Limb (tissue), 2 donors: ENCODE data around the gene CYTH1.

Experiments used
- DNase-seq, 2 donors: peaks; one replicate each; pipeline ENCODE4 v3.0.0-alpha.2; 2016; ENCODE audit errors: extremely low spot score in 2 of 2

The CYTH1 gene, protein sequence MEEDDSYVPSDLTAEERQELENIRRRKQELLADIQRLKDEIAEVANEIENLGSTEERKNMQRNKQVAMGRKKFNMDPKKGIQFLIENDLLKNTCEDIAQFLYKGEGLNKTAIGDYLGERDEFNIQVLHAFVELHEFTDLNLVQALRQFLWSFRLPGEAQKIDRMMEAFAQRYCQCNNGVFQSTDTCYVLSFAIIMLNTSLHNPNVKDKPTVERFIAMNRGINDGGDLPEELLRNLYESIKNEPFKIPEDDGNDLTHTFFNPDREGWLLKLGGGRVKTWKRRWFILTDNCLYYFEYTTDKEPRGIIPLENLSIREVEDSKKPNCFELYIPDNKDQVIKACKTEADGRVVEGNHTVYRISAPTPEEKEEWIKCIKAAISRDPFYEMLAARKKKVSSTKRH

DNA sequence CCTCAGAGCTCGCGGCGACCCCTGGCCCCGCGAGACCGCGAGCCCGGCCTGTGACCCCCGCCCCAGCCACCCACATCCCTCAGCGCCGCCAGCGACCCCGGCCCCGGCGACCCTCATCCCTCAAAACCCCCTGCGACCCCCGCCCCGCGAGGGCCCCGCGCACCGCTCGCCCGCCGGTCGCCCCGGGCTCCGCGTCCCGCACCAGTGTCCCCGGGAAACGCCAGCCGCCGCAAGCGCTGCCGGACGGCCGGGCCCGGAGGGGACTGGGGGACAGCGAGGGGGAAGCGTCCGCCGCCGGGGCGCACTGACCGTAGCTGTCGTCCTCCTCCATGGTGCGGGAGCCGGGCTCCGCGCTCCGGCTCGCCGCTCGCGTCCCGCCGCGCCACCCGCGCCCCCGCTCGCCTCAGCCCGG, at the start of gene CYTH1:
TSS of gene CYTH1 (minus strand) at position 381 of the 412 bp plus-strand sequence. CDS start at position 331, 50 bp downstream.
- no peak for DNase-seq

DNA sequence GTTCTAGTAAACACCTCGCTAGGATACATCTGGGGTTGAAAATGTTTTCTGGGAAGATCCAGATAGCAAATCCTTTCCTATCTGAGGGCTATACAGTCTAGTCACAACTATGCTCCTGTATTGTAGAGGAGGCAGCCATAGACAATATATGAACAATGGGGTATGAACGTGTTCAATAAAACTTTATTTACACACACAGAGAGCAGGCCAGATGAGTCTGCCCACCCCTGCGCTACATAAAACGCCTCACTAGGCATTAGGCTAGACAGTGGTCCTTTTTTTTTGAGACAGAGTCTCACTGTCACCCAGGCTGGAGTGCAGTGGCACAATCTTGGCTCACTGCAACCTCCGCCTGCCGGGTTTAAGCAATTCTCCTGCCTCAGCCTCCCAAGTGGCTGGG, 47.4 kb upstream of the CYTH1 start:
- no peak for DNase-seq

DNA sequence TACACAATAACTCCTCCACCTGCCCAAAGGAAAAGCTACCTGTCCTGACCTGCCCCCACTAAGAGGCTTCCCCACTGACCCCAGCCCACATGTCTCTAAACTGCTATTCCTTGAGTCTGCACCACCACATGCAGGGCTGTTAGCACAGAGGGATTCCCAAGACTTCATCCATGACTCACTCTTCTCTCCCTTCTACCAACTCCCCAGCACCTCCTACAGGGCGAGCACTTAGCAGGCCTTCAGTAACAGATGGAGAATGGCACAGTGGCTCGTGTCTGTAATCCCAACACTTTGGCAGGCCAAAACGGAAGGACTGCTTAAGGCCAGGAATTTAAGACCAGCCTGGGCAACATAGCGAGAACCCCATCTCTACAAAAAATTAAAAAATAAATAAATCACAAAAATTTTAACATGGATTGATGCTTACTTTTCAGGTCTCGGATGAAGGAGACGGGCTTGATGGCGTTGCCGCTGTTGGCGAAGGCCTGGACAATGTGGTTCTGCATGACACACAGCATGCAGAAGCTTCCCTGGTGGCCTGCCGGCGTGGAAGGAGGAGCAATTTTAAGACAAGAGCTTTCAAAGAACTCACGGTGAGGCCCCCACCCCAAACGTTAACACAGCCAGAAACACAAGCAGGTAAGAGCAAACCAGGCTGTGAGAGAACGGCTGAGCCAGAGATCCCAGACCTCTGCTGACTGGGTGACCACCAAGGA, 46.6 kb upstream of the CYTH1 start:
- no peak for DNase-seq

DNA sequence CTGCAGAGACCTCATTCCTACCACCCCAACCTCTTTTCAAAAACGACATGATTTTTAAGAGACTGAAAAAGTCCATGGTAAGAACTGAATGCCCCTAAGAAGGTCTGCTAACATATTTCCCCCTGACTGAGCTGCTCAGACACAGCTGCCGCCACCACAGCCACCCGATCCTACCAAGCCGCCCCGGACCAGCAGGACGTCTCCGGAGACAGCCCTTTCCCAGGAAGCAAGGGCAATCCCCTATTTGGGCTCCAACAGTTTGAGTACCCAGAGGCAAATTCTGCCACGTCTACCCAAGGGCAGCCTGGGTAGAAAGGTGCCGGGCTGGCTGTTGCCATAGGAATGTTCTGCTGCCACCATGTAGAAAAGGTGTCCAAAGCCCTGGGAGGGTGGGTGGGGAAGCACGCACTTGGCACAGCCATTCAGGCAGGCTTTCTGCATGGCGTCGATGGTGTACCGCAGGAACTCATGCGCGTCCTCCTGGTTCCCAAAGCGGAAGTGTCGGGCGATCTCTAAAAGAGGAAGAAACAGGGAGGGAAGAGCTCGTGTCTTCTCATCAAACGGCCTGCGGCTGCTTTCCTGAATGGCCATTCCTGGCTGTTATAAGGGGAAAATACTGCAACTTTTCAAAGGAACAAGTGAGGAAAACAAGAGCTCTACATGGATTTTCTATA, 44.9 kb upstream of the CYTH1 start:
- no peak for DNase-seq

DNA sequence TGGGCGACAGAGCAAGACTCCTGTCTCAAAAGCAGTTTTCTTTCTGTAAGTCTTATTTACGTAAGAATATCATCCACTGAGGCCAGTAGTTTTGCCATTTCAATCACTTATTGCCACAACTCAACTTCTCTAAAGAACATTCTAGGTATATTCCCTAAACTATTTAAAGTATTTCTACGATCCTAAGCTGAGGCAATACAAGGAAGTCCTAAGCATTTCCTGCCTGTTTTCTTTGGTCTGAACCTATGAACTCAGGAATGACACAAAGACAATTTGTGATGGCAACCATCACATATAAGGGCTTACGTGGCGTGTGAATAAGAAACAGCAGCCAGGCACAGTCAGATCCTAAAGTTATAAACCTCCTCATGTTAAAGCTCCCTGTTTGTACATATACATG, 44.3 kb upstream of the CYTH1 start:
- no peak for DNase-seq

DNA sequence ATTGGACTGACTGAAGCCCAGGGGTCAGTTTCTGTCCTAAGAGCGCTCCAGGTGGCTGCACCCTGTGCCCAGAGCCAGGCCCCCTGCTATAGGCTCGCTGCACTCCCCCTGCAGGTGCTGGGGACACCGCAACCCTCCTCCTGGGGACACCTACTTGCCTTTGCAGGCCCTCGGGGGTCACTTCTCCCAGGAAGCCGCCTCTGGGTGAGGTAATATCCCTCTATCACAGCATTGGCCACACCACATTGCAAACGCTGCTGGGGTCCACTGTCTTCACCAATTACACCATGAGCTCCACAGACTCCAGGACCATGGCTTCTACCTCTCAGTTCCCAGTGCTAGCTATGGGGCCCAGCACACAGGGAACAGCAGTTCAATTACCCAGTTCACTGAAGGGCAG, 43.6 kb upstream of the CYTH1 start:
- DNase-seq: no peak

DNA sequence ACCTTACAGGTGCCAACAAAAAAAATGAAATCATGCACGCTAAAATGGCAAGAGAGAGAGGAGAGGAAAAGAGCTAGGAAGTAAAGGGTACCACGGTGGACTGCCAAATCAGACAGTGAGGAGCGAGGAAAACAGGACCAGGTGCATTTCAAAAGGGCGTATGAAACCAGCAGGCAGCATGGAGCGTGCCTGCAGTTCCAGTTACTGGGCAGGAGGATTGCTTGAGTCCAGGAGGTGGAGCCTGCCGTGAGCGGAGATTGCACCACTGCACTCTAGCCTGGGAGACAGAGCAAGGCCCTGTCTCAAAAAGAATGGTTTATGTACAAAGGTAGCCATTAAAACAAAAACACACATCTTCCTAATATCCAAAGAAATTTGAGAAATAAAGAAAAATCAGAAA, 42.2 kb upstream of the CYTH1 start:
- no peak for DNase-seq

DNA sequence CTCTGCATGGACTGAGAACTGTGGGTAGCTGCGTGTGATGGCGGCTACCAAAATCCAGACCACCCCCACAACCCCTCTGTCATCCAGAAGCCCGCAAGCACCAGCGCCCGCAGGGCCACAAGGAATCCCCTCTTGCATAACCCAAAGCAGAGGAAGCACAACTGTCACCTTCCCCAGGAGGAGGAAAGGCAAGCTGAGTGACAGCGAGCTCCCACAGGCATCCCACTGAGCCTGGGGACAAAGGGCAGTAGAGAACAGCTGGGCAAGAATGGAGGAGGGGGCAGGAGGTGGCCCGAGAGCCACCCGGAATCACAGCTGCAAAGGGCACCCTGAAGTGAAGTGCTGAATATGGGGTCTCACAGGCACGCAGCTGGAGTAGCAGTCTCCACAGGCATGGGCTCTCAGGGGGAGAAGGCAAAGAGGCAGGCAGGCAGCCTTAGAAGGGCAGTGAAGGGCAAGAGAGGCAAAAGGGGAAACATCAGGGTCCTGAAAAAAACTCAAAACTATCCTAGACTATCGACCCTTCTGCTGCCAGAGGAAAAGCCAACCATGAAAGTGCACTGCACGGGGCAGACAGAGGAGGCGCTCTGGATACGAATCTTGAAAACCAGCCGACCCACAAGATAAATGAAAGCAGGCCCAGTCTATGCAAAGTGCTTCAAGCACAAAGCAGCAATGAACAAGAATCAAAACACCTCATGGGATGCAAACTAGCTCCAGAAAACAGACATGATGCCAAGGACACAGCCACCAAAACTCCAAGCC, 41.4 kb upstream of the CYTH1 start:
- no peak for DNase-seq

DNA sequence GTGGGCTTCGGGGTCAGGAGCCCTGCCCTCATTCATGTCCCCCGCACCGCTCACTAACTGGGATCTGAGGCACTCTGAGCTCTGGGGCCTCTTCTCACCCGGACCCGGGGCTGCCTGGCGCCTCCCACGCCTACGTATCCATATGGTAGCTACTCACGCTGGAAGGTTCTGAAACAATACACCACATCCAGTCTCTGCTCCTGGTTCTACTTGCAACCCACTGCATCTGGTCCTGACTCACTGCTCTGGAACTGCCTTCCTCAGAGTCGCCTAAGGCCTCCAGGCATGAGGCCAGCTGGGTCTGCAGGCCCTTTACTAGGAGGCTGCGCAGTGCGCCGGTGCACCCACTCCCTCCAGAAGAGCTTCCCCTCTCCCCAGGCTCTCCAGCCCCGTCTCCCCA, 40.5 kb upstream of the CYTH1 start:
- DNase-seq: no peak

DNA sequence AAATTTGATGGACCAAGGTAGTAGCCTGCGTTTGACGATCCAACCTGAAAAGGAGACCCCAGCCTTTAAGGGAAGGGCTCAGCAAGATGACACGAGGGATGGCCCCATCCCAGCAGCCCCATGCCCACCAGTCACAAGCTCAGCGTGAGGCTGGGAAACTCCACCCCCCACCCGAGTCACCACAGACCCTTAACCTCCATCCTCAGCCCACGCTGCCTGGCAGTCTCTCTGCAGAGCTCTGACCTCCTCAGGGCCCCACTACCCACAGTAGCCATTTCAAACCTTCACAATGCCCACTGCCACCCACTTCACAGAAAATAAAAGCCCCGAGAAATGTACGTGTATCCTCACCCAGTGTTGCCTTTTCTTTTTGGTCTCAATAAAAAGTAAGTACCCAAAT, 39.9 kb upstream of the CYTH1 start:
- no peak for DNase-seq

DNA sequence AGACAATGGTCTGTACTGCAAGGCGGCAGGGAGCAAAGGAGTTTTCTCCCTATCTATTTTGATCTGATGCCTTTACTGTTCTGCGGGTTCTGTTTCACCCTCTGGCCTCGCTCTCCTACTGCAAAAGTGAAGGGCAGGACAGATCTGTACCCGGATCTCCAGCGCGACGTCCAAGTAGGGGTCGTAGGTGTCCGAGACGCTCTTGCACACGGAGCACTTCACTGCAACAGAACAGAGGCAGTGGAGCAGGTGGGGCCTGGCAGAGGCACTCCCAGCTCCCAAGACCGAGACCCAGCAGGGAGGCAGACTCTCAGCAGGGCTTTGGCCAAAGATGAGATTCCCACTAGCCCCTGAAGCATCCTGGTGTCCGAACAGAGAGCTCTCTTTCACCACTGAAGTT, 38.8 kb upstream of the CYTH1 start:
- no peak for DNase-seq

DNA sequence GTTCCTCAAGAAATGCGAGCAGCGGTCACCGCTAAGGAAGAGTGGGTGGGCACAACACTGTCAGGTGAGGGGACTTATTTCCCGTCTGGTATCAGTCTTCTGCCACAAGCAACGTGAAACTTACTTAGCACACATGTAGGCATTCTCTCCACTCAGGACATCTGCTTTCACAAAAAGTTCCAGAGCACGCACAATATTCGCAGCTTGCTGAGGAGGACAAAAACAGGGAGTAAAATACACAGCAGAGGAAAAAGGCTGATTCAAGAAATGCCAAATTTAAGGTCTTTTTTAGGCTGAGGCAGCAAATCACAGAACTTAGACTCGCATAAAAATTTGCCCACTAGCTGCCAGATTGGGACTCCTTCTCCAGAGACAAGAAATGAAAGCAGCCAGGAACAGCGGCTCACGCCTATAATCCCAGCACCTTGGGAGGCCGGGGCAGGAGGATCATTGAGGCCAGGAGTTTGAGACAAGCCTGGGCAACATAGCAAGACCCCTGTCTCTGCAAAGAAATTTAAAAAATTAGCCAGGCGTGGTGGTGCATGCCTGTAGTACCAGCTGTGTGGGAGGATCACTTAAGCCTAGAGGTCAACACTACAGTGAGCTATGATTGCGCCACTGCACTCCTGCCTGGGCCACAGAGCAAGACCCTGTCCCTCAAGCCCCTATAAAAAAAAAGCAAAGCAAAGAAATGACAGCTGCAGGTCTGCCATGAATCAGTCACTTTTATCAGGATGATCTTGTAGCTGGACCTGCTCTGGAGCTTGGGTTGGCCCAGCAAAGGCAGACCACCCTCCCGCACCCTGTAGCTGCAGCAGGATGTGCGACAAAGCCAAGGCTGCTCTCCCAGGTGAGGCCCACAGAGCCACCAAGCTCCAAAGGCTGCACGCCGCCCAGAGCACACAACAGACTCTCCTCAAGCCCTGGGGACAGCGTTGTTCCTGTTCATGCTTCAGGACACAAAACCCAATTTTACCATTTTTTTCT, 38.0 kb upstream of the CYTH1 start:
- DNase-seq: no peak

DNA sequence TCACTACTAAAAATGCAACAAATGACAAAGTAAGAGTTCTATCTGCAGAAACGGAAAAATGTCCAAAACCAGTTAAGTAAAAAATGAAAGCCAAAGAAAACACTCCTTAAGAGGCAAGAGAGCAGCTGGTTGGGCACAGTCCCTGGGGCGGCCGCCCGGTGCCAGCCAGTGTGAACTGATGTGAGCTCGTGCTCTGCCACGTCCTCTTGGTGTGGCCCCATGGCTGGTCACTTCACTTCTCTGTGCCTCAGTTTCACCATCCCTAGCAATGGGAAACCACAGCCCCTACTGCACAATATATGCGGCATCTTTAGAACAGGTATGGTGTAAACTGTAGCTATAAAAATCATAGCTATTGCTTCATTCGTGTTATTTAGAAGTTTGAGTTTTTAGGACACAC, 37.3 kb upstream of the CYTH1 start:
- DNase-seq: no peak

DNA sequence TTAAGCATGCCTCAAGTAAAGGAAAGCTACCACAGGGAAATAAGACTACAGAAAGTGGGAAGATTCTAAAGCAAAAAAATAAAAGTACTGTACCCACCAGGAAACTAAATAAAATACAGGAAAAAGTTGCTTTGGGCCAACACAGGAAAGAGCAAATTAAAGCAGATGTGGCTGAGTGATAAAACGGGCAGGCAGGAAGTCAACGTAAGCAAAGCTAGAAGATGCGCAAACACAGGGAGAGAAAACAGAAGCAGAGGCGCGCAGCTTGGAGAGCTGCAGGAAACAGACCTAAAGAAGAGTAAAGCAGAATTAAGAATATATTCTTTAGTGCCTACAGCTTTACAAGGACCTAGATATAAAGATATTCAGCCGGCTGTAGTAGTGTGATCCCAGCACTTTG, 36.9 kb upstream of the CYTH1 start:
- no peak for DNase-seq

DNA sequence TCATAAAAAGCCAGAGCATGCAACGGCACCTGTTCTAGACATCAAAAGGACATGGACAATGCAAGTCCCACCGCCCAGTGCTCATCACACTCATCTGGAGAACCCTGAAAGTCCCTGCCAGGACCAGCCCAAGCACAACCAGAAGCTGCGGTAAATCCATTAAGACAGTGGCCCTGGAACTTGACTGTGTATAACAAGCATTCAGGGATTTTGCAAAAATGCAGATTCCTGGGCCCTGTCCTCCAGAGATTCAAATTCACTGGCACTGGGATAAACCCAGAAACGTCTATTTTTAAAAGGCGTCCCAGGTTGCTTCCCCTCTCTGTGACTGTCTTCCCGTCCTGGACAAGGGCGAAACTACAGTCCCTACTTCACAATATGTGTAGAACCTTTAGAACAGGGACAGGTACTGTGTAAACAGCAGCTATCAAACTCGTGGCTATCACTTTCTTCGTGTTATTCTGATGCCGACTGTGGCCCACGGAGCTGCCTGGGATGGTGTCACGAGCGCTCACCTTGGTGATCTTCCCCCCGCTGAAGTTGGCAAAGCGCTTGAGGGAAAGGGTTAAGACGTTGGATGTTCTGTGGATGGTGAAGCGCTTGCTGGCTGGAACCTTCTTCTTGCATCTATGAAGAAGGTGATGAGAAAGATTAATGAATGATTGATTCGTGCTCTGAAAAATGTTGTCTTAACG, 36.2 kb upstream of the CYTH1 start:
- no peak for DNase-seq

DNA sequence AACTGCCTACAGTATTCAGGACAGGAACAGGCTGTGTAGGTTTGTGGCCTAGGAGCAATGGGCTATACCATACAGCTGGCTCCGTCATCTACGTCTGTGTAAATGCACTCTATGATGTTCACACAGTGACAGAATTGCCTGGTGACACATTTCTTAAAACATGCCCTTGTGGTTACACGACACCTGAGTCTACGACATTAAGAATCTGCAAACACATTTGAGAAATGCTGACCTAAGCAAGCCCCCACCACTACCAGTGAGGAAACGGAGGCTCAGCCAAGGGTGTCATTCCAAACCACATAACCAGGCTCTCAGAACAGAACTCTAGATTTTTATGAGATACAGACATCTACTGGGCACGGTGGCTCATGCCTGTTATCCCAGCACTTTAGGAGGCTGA, 35.0 kb upstream of the CYTH1 start:
- DNase-seq: no peak

DNA sequence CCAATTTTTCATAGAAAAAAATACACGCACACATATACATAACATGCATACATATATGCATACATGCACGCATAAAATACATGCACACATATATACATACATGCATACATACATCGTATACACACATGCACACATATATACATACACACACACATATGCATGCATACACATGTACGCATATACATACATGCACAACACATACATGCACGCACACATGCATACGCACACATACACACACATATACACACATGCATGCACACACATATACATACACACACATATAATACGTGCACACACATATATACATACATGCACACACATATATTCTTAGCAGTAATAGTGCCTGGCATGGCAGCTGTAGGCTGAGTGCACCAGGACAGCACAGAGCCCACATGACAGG, 33.6 kb upstream of the CYTH1 start:
- no peak for DNase-seq

DNA sequence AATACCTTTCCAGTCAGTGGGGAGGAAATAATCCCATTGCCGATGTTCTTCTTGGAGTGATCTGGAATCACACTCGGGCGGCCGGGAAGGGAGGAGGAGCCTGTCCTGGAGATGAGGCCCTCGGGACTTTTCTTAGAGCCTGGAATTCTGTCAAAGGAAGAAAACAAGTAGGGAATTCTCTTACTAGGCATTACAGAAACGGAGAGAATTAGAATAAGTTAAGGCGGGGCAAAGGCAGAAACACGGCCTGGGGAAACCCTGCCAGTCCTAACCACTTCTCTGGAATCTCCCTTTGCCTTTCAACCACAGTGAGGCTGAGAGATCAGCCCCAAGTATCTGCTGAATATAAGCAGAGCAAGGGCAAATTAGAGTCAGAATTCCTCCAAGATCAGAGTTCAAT, 30.8 kb upstream of the CYTH1 start:
- DNase-seq: no peak

DNA sequence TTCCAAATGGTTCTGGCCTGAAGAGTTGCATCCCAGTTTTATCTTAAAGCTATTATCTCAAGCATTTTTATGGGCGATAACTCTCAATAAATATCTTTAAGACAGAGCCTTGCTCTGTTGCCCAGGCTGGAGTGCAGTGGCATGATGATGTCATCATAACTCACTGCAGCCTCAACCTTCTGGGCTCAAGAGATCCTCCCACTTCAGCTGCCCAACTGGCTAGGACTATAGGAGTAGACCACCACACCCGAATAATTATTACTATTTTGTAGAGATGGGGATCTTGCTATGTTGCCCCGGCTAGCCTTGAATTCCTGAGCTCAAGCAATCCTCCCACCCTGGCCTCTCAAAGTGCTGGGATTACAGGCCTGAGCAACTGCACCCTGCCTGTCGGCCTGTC, 26.1 kb upstream of the CYTH1 start:
- no peak for DNase-seq

DNA sequence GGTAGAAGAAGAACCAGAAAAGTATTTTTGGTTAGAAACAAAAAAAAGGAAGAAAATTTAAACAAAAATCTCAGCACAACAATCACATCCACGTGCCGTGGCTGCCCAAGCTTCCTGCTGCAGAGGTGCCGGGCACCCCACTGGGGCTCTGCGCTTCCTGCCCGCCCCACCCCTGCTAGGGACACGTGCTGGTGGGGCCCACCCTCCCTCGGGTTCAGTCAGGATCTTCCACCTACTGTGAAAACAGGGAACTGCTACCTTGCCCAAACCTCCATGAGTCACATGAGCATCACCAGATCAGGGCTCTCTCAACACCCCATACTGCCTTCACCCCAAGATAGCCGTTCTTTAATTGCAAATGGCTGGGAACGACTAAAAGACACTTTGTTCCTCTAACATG, 24.4 kb upstream of the CYTH1 start:
- DNase-seq: no peak
